CD4-positive, alpha-beta T cell treated with Interleukin-17A for 1 hour (primary cell): ENCODE measurements around the gene TMEM225B.
"Not testable (repeated sequence)": the region's sequence is repeated elsewhere in the genome, so short reads cannot be mapped to it uniquely, and the experiment has no call there.

Experiments
- DNase-seq: peaks from one replicate; pipeline ENCODE4 v3.0.0-alpha.2; 2020

TMEM225B gene, protein sequence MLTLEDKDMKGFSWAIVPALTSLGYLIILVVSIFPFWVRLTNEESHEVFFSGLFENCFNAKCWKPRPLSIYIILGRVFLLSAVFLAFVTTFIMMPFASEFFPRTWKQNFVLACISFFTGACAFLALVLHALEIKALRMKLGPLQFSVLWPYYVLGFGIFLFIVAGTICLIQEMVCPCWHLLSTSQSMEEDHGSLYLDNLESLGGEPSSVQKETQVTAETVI

DNA sequence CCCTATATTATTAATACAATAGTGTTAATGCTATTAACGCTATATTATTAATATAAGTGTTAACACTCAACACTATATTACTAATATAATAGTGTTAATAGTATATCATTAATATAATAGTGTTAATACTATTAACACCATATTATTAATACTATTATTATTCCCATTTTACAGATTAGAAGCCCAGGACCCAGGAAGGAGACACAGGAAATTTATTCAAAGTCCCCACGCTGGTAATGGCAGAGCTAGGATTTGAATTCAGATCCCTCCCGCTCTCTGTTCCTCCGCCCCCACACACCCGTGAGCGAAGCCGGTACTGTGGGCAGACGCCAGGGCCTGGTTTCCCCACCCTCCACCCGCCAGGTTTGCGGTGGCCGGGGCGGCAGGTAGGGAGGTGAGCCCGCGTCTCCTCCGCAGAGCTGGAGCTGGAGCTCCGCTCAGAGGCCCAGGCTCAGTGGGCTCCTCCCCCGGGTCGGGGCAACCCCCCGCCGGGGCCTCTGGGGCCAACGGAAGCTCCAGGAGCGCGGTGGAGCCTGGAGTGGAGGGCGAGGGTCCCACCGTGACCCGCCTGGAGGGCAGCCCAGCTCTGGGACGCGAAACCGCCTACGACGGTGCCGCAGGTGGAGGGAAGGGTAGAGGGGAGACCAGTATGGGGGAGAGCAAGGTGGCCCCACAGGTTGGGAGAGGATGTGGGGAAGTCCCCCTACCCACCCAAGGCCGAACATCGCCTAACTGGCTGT, at the start of gene TMEM225B:
TMEM225B (plus strand) TSS at position 506 of the 740 bp plus-strand sequence. CDS start 6,122 bp downstream, outside the sequence.
- DNase-seq, result no peak

DNA sequence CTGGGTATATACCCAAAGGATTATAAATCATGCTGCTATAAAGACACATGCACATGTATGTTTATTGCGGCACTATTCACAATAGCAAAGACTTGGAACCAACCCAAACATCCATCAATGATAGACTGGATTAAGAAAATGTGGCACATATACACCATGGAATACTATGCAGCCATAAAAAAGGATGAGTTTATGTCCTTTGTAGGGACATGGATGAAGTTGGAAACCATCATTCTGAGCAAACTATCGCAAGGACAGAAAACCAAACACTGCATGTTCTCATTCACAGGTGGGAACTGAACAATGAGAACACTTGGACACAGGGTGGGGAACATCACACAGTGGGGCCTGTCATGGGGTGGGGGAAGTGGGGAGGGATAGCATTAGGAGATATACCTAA, 48.5 kb upstream of the TMEM225B start:
- DNase-seq, result not testable (repeated sequence)

DNA sequence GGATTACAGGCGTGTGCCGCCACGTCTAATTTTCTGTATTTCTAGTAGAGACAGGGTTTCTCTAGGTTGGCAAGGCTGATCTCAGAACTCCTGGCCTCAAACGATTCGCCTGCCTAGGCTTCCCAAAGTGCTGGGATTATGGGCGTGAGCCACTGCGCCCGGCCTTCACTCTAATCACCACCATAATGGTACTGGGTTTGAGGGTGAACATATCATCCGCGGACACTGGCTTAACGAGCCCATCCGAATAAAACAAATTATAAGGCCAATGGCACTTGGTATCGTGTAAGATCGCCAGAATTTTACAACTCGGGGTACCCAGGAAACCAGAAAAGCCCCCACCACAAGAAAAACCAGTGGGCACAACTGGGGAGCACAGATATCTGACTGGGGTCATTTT, 46.7 kb upstream of the TMEM225B start:
- no peak for DNase-seq

DNA sequence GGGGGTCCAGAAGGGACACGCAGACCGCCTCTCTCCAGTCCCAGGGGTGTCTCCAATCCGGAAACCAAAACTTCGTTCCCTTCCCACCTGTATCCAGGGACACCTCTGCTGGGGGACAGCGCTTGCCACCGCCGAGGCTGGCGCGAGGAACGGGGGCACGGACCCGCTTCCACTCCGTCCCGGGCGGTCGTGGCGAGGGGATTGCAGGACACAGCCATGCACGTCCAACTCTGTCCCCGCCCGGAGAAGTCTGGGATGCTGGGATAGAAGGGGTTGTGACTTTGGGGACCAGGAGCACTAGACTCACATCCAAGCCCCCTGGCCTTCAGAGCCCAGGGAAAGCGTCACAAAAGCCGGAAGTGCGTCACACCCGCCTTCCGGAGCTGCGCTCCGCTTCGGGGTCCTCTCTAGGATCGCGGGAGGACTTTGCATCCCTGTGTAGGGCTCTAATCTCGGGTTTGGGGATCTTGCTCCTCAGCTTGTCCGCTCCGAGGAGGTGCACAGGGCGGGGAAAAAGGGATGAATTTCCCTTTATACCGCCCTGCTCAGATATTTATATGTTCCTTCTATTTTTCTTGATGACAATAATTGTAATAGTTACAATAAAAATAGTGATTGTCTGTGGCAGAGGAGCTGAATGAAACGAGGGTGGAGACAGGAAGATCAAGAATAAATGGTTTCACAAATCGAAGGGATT, 46.2 kb upstream of the TMEM225B start, which contains the start of gene FAM200A:
FAM200A (minus strand) TSS at position 348 of the 697 bp plus-strand sequence. CDS start 3,707 bp downstream, outside the sequence.
- DNase-seq, result peak; percentile 88

DNA sequence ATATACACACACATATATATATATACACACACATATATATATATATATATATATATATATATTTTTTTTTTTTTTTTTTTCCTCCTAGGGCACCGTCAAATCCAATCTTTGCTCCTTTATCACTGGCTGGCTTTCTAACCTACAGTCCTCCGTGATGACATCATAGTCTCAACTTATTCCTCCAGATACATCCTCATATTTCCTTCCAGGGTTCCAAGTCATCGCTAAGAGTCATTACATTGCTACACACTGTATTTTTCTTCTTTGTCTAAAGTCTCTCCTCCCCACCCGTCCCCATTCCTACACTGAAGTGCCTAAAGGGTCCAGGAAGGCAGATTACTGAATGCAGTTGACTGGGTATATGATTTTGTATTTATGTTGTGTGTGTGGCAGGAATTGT, 45.0 kb upstream of the TMEM225B start:
- no peak for DNase-seq

DNA sequence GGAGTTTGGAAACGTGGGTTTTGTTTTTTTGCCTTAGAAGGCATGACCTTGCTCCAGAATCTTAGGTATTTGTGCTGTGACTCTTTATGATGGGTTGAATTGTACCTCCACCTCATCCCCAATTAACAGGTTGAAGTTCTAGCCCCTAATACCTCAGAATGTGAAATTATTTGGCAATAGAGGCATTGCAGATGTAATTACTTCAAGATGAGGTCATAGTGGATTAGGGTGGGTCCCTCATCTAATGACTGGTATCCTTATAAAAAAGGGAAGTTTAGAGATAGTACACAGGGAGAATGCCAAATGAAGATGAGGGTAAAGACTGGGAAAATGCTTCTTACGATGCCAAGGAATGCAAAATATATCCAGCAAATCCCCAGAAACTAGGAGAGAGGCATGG, 43.1 kb upstream of the TMEM225B start:
- no peak for DNase-seq

DNA sequence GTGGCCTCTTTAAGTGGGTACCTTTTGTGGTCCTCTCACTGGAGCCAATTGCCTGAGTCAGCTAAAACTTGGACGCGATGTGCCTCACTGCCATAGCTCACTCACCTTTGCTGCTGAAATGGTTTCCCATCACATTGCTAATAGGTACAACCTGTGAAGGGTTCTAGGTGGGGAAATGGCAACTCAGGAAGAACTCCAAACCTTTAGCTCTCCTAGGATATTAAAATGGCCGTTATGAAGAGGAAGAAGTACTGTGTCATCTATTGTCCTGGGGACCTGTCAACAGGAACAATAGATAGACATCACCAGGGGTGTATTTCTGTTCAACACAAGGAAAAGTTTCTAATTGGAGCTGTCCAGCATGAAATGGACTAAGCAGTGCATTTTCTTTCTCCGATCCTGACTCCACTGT, 40.9 kb upstream of the TMEM225B start:
- DNase-seq, result no peak

DNA sequence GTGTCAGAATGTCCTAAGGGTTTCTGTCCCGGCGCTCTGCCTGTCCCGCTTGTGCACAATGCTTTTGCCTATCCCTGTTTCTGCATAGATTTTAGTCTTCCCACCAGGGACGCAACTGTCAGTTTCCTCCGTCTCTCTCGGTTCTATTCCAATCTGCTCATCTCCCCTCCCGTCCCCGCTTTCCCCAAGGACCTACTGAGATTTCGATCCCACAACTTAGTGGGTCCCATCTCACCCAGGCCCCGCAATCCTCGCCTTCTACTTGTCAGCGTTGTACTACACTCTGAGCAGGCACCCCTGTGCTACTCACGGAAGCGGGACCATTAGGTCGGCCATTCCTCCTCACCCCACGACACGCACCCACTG, 40.1 kb upstream of the TMEM225B start:
- no peak for DNase-seq

DNA sequence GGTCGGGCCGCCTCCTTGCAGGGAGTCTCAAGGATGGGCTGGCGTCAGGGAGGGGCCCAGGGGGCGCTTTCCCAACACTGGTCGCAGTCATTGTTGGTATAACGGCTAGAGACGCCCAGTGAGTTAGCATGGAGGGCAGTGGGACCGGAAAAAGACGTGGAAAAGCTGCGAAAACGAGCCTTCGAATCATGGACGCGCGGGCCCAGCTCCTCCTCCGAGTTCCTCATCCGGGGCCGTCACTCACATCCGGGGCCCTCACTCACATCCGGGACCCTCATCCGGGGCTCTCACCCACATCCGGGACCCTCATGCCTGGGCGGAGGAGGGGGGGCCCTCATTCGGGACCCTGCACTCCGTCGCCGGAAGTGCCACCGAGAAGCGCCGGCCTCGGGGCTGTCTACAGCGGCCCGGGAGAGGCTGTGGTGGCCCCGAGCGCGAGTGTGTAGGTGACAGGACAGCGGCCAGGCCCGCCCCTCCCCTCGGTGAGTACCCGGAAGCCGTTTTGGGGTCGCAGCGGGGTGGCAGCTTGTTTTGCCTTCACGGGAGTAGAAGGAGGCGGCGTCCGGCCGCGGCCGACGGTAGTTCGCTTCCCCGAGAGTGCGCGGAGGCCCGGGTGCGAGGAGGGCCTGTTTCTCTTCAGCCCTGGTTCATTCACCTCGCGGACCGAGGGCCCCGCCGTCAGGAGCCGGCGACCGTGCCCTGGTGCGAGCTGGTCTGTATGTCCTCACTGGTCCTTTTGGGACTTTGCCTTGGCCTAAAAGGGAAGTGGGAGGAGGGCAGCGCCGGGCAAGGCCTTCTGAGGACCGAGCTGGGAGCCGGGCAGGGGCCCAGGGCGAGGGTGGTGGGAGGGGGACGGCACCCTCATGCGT, 39.5 kb upstream of the TMEM225B start, which contains the start of gene ZNF655:
ZNF655 (plus strand) TSS at position 337 of the 869 bp plus-strand sequence. CDS start 1,918 bp downstream, outside the sequence.
- DNase-seq, result peak; percentile 95

DNA sequence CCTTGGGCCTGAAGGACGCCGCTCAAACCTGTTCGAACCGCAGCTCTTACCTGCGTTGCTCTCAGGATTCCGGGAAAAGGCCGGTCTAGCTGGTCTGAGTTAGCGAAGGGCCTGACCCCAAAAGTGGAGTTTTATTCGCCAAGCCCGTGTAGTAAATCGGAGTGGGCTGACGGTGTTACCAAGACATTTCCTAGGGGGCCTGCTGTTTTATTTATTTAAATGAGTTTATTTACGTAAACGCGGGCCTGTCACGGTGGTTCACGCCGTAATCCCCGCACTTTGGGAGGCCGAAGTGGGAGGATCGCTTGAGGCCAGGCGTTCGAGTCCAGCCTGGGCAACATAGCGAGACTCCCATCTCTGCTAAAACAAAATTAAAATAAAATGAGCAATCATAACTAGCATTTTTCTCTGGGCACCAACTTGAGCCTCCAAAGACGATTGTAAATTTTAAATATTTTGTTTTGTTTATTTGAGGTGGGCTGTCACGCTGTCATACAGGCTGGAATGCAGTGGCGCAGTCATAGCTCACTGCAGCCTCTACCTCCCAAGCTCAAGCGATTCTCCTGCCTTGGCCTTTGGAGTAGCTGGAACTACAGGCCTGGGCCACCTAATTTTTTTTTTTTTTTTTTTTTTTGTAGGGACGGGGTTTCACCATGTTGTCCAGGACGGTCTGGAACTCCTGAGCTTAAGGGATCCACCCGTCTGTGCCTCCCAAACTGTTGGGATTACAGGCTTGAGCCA, 38.7 kb upstream of the TMEM225B start:
- no peak for DNase-seq

DNA sequence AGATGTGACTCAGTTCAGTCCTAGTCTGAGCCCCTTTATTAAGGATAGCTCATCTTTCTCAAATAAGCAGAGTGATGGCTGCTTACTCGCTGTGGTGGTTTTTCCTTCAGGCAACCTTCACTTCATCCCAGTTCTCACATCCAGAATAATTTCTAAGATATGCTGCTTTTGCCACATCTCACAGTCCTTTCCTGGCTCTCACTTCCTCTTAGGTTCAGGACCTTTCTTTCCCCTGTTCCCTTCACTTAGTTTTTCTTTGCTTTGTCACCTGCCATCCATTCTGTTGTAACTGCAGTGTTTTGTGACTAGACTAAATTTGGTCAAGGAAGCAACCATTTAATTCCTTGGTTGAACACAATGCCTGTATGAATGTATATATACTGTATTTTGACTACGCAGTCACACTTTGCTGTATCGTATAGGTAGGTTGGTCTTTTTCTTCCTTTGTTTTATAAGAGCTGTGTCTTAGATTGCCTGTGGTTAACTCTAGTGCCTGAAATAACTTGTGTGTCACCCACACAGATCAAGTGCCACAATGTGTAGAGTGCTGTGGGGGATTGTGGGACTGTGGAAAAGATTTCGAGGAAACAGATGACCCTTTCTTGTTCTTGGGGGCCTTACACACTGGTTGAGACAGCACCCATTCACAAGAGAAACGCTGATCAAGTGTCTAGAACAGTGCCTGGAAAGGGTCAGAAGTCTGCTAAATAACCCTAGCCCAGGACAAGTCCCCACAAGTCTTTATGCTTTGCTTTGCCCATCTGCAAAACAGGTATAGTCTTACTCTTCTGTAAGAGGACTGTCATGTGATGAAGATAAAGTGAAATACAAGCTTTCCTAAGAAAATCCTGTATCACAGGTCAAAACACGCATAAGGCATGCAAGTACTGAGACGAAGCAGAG, 37.0 kb upstream of the TMEM225B start:
- no peak for DNase-seq

DNA sequence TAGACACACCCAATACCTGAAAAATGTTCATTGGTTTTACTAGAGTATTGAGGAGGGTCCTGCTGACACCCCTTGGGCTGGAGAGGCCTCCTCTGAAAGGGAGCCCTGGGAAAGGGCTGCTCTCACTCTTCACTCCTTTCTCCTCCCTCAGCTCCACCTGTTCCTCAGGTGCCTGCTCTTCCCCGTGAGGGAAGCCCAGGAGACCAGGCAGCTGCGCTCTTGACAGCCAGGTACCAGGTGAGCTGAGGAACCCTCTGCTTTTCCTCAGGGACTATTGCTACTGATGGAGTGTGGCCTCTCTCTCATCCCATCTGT, 36.4 kb upstream of the TMEM225B start:
- DNase-seq, result no peak

DNA sequence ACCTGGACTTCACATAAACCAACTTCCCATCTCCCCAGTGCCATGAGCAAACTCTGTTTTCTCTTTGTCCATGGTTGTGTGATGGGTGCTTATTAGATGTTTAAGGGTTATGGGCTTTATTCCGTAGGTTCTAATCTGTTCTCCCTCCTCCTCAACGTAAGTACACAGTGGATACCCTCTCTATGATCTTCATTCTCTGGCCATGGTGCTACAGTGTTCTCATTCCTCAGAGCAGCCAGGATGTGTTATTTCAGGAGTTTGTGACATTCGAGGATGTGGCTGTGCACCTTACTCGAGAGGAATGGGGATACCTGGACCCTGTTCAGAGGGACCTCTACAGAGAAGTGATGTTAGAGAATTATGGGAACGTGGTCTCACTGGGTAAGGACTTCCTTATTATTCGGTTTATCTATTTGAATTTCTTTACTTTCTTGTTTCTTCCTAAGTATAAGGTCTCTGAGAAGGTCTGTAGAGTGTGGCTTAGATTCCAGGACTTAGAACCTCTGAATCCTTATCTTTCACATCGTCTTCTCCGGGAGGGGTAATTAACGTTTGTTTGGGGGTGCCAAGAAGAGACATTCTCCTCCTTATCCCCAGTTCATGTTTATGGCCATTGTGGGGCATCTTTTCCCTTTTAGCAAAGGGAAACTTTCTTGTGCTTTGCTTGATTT, 35.8 kb upstream of the TMEM225B start:
- DNase-seq, result no peak

DNA sequence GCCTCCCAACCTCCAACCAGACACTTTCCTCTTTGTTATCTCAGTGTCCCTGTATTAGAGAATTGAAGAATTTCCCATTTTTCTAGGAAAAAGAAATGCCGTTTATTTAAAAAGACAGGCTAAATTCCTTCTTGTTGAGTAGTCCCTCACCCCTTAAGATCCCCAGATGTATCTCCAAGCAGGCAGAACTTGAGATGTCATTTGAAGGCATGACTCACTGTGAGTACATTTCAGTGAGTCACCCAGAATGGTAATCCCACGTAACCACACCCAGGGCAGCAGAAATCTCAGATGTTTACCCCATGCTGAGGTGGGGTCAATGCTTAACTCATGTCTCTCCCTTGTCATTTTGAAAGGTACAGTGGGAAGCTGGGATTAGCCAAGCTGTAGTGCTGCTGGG, 35.2 kb upstream of the TMEM225B start:
- DNase-seq, result no peak

DNA sequence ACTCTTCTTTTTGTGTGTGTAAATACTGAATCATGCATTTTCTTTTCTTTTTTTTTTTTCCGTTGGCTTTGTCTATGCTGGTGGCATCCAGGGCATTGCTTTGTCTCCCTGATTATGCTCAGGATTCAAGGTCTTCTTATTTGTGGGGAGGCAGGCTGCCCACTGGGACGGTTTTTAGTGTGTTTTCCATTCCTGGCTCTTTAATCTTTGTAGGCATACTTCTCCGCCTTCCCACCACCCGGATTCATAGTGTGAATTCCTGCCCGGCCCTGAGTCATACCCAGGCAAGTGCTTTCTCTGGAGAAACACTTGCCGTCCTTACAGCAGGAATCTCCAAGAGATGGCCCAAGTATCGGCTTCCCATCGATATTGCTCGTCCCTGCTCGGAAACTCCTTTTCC, 34.4 kb upstream of the TMEM225B start:
- DNase-seq, result no peak

DNA sequence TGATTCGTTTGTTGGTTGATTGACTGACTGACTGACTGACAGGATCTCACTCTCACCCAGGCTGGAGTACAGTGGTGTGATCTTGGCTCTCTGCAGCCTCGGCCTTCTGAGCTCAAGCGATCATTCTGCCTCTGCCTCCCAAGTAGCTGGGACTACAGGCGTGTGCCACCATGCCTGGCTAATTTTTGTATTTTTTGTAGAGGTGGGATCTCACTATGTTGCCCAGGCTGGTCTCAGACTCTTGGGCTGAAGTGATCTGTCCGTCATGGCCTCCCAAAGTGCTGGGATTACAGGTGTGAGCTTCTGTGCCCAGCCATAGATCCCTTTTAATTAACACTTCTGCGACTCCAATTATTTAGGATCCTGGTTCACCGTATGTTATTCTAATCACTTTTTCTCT, 29.3 kb upstream of the TMEM225B start:
- not testable (repeated sequence) for DNase-seq

DNA sequence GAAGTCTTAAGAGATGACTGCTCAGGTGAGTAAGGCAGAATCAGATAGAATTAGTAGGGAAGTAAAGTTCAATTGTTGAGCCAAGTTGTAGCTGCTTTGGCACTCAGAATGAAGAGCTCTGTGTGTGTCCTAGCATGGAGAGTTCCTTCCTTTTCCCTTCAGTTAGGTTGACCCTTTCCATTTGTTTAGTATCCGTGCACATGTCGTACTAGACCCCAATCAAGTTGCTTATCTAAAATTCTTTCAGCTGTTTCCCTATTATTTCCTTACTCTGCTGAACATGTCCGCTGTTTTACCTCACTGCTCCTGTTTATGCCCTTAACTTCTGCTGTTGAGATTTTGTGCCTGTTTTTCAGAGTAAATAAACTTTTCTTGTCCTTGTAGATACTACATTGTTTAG, 26.3 kb upstream of the TMEM225B start:
- no peak for DNase-seq

DNA sequence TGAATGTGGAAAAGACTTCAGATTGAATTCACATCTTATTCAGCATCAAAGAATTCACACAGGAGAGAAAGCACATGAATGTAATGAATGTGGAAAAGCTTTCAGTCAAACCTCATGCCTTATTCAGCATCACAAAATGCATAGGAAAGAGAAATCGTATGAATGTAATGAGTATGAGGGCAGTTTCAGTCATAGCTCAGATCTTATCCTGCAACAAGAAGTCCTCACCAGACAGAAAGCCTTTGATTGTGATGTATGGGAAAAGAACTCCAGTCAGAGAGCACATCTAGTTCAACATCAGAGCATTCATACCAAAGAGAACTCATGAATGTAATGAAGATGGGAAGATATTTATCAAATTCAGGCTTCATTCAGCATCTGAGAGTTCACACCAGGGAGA, 24.8 kb upstream of the TMEM225B start:
- DNase-seq, result no peak

DNA sequence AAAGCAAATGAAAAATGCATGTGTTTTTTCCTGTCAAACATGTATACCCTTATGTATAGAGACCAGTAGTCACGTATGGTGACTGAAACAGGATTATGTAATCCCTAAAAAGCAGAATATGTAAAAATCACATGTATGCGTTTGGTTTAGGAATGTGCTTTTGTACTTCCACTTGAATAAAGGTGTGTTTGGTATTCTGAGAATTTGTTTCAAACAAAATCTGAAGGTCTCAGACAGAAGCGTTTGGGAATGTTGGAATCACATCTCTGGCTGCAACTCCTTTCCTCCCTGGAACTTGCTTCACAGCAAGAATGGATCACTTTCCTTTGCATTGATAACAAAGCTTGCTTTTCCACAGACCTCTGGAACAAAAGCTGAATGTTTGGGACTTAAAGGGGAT, 21.8 kb upstream of the TMEM225B start:
- DNase-seq, result no peak

DNA sequence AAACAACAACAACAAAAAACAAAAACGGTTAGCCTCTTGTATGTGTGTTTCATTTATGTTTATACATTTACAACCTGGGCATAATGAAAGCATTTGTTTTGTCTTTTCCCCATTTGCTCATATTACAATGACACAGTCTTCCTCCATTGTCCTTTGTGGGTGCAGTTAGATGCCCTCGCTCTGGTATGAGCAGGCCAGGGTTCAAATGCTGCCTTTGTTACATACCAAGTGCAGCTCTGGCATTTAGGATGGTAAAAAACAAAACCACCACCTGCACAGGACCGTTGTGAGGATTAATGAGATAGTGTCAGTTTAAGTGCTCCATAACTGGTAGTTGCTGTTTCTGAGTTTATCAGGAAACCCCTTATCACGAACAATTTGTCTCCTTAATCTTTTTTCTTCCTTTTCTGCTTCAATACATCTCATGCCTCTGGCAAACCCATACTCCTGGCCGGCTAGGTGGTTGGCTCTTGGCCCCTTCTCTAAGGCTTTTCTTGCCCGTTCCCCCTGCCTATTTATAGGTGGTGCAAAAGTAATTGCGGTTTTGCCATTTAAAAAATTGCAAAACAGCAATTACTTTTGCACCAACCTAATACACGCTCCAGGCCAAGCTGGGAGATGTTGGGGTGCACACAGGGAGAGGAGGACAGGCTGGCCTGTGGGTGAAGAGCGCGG, 18.6 kb upstream of the TMEM225B start:
- DNase-seq, result no peak
